Hepatocyte (in vitro differentiated cells): ENCODE data around the gene CDC6. TPM values are rescaled to one million over a fixed set of nuclear protein-coding genes. Genes with fewer than 3 reads are reported as not detected.

Source experiments
- DNase-seq: peaks from one replicate; pipeline ENCODE4 v3.0.0-alpha.2; 2016; ENCODE audit warnings: low spot score
- H2AFZ ChIP-seq: fragments of 200-600 bp; sonication (generic); 2 replicates; pipeline ENCODE4 v1.6.0; 2016; ENCODE audit warnings: antibody characterized with exemption, mild to moderate bottlenecking
- H3K27ac ChIP-seq: fragments of 200-600 bp; sonication (generic); 2 replicates; pipeline ENCODE4 v1.5.1; 2016; ENCODE audit warnings: mild to moderate bottlenecking
- H3K27me3 ChIP-seq: fragments of 200-600 bp; sonication (generic); 2 replicates; pipeline ENCODE4 v1.6.1; 2016
- H3K36me3 ChIP-seq: fragments of 200-600 bp; sonication (generic); replicated peaks from 2 replicates; pipeline ENCODE4 v1.5.1; 2016; ENCODE audit warnings: low read depth; ENCODE audit not compliant: insufficient read depth
- H3K4me1 ChIP-seq: fragments of 200-600 bp; sonication (generic); 2 replicates; pipeline ENCODE4 v1.5.1; 2016; ENCODE audit warnings: mild to moderate bottlenecking, moderate library complexity; ENCODE audit not compliant: insufficient read depth
- H3K4me2 ChIP-seq: fragments of 200-600 bp; sonication (generic); 2 replicates; pipeline ENCODE4 v1.6.0; 2016
- H3K4me3 ChIP-seq: fragments of 200-600 bp; sonication (generic); 2 replicates; pipeline ENCODE4 v1.5.1; 2016; ENCODE audit warnings: mild to moderate bottlenecking
- H3K79me2 ChIP-seq: fragments of 200-600 bp; sonication (generic); 2 replicates; pipeline ENCODE4 v1.6.0; 2017; ENCODE audit warnings: mild to moderate bottlenecking
- H3K9me2 ChIP-seq: fragments of 200-600 bp; sonication (generic); replicated peaks from 2 replicates; pipeline ENCODE4 v1.6.0; 2017; ENCODE audit warnings: mild to moderate bottlenecking; ENCODE audit not compliant: insufficient read depth
- H3K9me3 ChIP-seq: fragments of 200-600 bp; sonication (generic); 2 replicates; pipeline ENCODE4 v1.5.1; 2016; ENCODE audit warnings: low read depth, mild to moderate bottlenecking
- H4K20me1 ChIP-seq: fragments of 200-600 bp; sonication (generic); 2 replicates; pipeline ENCODE4 v1.6.0; 2016; ENCODE audit warnings: mild to moderate bottlenecking; ENCODE audit not compliant: insufficient read depth, poor library complexity, severe bottlenecking
- EZH2 ChIP-seq: fragments of 200-600 bp; sonication (generic); IDR thresholded peaks from 2 replicates; pipeline ENCODE4 v1.6.1; 2016; ENCODE audit warnings: antibody characterized with exemption, mild to moderate bottlenecking, borderline replicate concordance
- EZH2phosphoT487 ChIP-seq: fragments of 200-600 bp; sonication (generic); IDR thresholded peaks from one replicate; pipeline ENCODE4 v1.6.1; 2018; ENCODE audit warnings: antibody characterized with exemption, mild to moderate bottlenecking, low read depth, moderate library complexity; ENCODE audit not compliant: unreplicated experiment, severe bottlenecking
- WGBS: methylation state at CpG from one replicate; pipeline ENCODE4 v1.1.6; 2016; ENCODE audit warnings: low lambda C conversion rate; ENCODE audit errors: missing lambda C conversion rate; 5-methylcytosine and 5-hydroxymethylcytosine counted together
- polyA plus RNA-seq: library from polyadenylated mRNA; unstranded; fragments of >200 nt; fragmentation: Nextera tagmentation; extraction: Ambion mirVana; gene quantifications from 2 replicates; pipeline ENCODE4 v1.2.1, GENCODE V29; 2016
- total RNA-seq: library from RNA; depleted of rRNA; stranded (reverse); fragments of >200 nt; gene quantifications from 2 replicates; pipeline ENCODE4 v1.2.3, GENCODE V29; 2014
- TF ChIP-seq, protein P1 (sequence below): fragments of 200-600 bp; sonication (generic); IDR thresholded peaks from 2 replicates; pipeline ENCODE4 v1.5.1; 2016; ENCODE audit warnings: antibody characterized with exemption, mild to moderate bottlenecking; ENCODE audit not compliant: poor library complexity

CDC6 gene
- total and polyA plus RNA-seq, 2 experiments from 2014 or later, result 5.1 to 5.8 TPM

DNA sequence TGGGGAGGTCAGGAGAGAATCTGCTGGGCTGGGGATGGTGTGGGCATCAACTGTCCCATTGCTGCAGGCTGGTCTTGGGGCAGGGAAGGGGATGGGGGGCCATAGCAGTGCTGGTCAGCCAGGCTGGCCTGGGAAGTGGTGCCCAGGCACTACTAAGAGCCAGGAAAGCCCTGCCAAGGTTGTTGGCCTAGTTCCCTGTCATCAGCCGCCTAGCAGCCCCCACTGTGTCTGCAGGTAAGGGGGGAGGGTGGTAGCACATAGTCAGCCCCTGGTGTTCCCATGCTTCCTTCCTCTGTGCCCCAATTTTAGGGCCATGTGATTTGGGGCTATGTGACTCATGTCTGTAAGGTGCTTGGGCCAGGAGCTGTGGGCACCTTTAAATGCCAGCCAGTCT lies 59.1 kb downstream of the CDC6 start:
- TF ChIP-seq EZH2, result no peak
- WGBS, result 91% methylated on average over 1 of the region's 1 CpG
- peaks cover 68% of the 10 kb centered on the region for H3K4me1 ChIP-seq
- peaks cover 88% of the 10 kb centered on the region for H3K79me2 ChIP-seq
- no peaks in the 10 kb centered on the region for H3K9me3 ChIP-seq
- DNase-seq, result no peak
- no peak overlapping the region for H3K4me3 ChIP-seq
- H4K20me1 ChIP-seq, result peaks cover 46% of the 10 kb centered on the region
- H3K27ac ChIP-seq, result peak overlapping the region; percentile 99
- no peak overlapping the region for H2AFZ ChIP-seq
- H3K9me2 ChIP-seq, result no peaks in the 10 kb centered on the region
- no peaks in the 10 kb centered on the region for H3K36me3 ChIP-seq
- H3K4me2 ChIP-seq, result peak overlapping the region; percentile 96
- H3K27me3 ChIP-seq, result no peaks in the 10 kb centered on the region

DNA sequence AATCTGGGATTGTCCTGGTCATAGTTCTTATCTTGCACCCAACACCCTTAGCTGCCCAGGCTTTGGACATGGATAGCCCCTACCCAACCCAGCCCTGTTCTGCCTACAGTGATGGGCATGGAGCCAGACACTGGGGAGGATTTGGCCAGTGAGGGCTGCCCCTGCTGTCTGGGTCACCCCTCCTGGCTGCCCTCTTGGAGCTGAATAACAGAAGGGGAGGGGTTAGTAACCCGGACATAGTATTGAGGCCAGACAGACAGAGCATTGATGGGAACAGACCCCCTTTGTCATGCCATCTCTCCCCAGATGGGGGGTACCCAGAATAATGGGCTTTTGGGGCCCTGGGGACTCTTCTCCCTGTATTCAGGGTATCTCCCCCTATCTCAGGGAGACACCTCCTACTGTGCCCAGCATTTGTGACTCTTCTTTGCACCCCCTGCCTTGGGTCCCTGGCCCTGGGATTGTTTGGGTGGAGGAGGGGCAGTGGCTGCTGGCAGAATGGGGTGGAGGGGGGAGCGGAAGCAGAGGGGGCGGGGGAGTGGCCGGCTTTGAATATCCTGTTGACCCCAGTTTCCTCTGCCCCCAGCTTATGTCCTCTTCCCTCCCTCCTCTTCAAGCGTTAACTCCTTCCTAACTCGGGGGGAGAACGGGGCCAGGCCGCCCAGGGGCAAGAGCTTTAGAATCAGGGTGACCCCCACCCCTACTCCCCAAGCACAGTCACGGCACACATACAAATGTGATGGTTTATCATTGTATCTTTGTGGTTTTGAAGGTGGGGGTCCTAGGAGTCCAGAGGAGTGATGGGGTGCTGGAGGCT lies 59.8 kb downstream of the CDC6 start:
- DNase-seq, result no peak
- Histone ChIP-seq H3K9me3 (no peaks in the 10 kb centered on the region), H3K9me2 (no peaks in the 10 kb centered on the region), H3K4me1 (peaks cover 74% of the 10 kb centered on the region), H3K27ac (peak overlapping the region; percentile 99), H4K20me1 (peaks cover 46% of the 10 kb centered on the region), H3K36me3 (no peaks in the 10 kb centered on the region), H2AFZ (no peak overlapping the region), H3K4me3 (no peak overlapping the region), H3K4me2 (peak overlapping the region; percentile 96), H3K79me2 (peaks cover 82% of the 10 kb centered on the region), H3K27me3 (no peaks in the 10 kb centered on the region)
- 66% methylated on average over 7 of the region's 9 CpGs for WGBS
- TF ChIP-seq EZH2phosphoT487 (no peak), EZH2 (no peak)
- TF ChIP-seq, protein P1, sequence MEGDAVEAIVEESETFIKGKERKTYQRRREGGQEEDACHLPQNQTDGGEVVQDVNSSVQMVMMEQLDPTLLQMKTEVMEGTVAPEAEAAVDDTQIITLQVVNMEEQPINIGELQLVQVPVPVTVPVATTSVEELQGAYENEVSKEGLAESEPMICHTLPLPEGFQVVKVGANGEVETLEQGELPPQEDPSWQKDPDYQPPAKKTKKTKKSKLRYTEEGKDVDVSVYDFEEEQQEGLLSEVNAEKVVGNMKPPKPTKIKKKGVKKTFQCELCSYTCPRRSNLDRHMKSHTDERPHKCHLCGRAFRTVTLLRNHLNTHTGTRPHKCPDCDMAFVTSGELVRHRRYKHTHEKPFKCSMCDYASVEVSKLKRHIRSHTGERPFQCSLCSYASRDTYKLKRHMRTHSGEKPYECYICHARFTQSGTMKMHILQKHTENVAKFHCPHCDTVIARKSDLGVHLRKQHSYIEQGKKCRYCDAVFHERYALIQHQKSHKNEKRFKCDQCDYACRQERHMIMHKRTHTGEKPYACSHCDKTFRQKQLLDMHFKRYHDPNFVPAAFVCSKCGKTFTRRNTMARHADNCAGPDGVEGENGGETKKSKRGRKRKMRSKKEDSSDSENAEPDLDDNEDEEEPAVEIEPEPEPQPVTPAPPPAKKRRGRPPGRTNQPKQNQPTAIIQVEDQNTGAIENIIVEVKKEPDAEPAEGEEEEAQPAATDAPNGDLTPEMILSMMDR, result no peak

DNA sequence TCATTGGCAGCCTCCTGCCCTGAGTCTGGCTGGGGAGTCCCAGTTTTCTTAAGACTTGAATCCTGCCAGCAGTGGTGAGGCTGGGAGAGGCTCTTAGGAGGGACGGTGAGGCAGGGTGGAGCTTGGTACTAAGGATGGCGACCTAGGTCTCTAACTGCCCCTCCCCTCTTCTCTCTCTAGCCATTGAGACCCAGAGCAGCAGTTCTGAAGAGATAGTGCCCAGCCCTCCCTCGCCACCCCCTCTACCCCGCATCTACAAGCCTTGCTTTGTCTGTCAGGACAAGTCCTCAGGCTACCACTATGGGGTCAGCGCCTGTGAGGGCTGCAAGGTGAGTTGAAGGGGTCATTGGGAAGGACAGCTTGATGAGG lies 60.4 kb downstream of the CDC6 start:
- TF ChIP-seq EZH2 (no peak), EZH2phosphoT487 (no peak)
- TF ChIP-seq, protein P1, result no peak
- H3K4me3 ChIP-seq, result no peak overlapping the region
- 89% methylated on average over 5 of the region's 5 CpGs for WGBS
- H3K4me1 ChIP-seq, result peaks cover 74% of the 10 kb centered on the region
- peaks cover 45% of the 10 kb centered on the region for H4K20me1 ChIP-seq
- H3K9me2 ChIP-seq, result no peaks in the 10 kb centered on the region
- H3K27ac ChIP-seq, result no peak overlapping the region
- no peak overlapping the region for H2AFZ ChIP-seq
- H3K4me2 ChIP-seq, result peak overlapping the region; percentile 96
- no peak for DNase-seq
- no peaks in the 10 kb centered on the region for H3K9me3 ChIP-seq
- no peaks in the 10 kb centered on the region for H3K36me3 ChIP-seq
- H3K27me3 ChIP-seq, result no peaks in the 10 kb centered on the region
- H3K79me2 ChIP-seq, result peaks cover 76% of the 10 kb centered on the region

DNA sequence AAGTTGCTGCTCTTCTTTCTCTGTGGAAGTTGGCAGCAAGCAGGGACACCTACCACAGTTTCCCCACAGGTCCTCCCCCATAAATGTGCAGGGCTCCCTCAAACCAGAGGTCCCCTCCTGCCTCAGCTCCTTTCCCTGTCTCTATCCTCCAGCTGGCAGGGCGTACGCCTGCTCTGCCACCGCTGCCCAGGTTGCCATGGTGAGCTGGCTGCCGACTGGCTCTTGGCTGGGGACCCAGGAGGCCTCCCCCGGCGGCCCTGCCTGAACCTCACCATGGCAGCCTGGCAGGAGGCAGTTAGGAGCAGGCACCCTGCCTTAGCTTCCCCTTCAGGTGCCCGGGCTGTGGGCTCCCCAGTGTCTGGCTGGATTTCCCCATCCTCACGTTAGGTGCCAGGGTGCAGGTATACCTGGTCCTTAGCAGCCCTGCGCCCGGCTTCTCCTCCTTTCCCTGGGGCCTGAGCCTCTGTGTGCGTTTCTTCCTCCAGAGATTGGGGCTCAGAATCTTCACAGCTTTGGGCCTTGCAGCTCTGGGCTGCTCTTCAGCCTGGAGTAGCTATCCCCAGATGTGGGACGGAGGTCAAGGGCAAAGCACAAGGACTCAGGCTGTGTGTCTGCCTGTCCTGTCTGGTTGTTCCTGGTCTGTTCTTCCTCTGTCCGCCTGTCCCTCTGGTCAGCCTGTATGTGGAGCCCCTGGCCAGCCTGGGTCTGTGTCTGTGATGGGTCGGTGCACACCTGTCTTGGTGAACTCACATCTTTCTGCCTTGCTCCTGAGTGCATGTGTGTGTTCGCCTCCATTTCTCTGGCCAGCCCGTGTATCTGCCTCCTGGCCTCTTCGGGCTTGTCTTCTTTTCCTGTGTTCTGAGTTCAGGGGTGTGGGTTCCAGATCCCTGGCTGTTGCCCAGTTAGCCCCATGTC lies 61.1 kb downstream of the CDC6 start:
- WGBS, result 85% methylated on average over 17 of the region's 17 CpGs
- Histone ChIP-seq H3K27ac (no peak overlapping the region), H2AFZ (no peak overlapping the region), H3K4me1 (peaks cover 74% of the 10 kb centered on the region), H3K4me3 (no peak overlapping the region), H3K79me2 (peaks cover 69% of the 10 kb centered on the region), H3K4me2 (peak overlapping the region; percentile 96), H3K27me3 (no peaks in the 10 kb centered on the region), H3K36me3 (no peaks in the 10 kb centered on the region), H4K20me1 (peaks cover 38% of the 10 kb centered on the region), H3K9me3 (no peaks in the 10 kb centered on the region), H3K9me2 (no peaks in the 10 kb centered on the region)
- no peak for DNase-seq
- TF ChIP-seq EZH2, result no peak
- TF ChIP-seq, protein P1, result no peak
- no peak for TF ChIP-seq EZH2phosphoT487
